T-helper 1 cell (primary cell): ENCODE measurements around the gene PTPRN.
"Not testable (repeated sequence)": the region's sequence is repeated elsewhere in the genome, so short reads cannot be mapped to it uniquely, and the experiment has no call there.

Experiments used
- DNase-seq, 5 donors: peaks; one replicate each; pipeline ENCODE4 v3.0.0-alpha.2; 2012 to 2020
- total RNA-seq, 4 donors: gene quantifications; one replicate each; lab custom pipeline; 2026; lab: John Stamatoyannopoulos, UW

The PTPRN gene
- 0 to 0.80 (median 0.23) reads per million in 4 donors for total RNA-seq

DNA sequence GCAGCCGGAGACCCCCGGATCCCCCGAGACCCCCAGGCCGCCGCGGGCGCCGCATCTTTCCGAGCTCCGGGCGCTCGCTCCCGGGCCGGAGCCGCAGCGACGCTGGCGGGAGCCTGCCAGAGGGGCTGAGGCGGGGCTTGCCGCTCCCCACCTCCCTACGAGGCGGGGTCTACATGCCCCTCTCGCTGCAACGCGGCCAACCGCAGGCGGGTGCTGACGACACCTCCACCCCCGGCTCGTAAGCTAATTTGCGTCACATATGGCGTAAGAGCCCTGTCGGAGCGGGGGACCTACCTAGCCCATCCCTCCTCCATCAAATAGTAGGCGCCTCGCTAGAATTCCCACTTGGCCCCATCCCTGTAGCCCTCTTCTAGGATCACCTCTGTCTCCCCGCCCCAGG, at the start of gene PTPRN:
Gene PTPRN, minus strand, starts transcription at position 124 of the 400 bp plus-strand sequence. Its CDS starts 69 bp downstream, at position 55.
- DNase-seq, result no peak

DNA sequence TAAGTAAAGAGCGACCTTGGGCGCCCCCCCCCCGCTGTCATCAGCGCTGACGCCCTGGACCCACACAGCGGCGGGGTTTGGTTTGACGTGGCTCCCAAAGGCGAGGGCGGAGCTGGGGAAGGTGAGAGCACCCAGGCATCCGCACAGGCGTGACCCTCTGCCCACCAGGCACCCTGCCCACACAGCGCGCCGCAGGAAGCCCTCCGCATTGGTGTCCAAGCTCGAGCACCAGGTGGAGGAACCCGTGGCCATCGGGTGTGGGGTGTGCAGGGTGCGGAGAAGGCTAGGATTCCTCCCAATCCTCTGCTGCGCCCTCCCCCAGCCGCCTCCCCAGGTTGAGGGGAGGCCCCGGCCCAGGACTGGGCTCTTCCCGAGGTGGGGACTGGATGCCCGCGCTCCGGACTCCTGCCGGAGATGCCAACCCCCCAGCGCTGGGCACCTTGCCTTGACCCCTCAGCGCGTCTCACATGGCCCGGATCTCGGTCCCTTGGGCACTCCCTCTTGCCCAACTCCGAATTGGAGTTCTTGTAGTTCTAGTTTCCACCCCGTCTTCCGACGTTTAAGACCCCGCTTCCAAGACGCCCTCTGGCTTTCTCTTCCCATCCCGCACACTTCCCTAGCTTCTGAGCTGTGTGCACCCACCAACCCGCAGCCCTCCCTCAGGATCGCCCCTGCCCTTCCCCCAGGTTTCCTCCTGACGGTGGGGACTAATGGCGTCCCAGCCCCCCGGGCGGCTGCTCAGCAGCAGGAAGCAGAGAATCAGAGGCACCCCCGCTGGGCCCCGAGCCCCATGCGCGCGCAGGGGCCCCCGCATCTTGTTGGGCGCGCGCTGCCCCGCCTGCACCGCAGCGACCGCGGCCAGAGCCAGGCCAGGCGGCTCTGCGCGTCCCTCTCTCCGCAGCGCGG, 49.2 kb upstream of the PTPRN start:
- DNase-seq, result no peak

DNA sequence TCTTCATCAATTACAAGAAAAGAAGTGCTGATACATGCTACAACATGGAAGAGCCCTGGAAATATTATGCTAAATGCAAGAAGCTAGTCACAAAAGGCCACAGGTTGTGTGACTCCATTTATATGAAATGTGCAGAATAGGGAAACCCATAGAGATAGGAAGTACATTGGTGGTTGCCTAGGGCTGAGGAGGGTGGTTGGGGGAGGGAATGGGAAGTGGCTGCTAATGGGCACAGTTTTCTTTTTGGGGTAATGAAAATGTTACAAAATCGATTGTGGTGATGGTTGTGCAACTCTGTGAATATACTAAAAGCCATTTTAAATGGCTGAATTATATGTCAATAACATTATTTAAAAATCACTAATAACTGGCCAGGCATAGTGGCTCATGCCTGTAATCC, 47.6 kb upstream of the PTPRN start:
- DNase-seq, result no peak

- DNase-seq, result no peak
Measured at GRCh38 chr2:219354582-219354981, 45.4 kb upstream of the PTPRN start.

DNA sequence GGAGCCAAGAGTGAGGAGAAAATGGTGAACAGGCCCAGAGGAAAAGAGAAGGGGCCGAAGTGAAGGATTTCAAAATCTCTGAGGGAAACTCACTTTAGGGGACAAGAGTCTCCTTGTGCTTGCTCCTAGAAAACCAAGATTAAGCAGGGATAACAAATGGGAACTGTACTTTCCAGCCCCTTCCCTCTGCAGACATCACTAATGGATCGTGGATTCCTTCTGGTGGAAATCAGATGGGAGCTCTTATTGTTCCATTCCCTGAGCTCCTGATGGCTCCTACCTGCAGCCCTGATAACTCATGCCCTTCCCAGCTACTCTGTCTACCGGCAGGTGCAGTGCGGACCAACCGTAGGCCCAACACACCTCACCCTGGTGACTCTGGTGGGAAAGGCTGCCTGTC, 43.9 kb upstream of the PTPRN start:
- no peak for DNase-seq

GRCh38 chr2:219352448-219353023, 43.3 kb upstream of the PTPRN start:
- peak in 4 of 5 donors; percentile 36 to 62 (median 42) for DNase-seq

DNA sequence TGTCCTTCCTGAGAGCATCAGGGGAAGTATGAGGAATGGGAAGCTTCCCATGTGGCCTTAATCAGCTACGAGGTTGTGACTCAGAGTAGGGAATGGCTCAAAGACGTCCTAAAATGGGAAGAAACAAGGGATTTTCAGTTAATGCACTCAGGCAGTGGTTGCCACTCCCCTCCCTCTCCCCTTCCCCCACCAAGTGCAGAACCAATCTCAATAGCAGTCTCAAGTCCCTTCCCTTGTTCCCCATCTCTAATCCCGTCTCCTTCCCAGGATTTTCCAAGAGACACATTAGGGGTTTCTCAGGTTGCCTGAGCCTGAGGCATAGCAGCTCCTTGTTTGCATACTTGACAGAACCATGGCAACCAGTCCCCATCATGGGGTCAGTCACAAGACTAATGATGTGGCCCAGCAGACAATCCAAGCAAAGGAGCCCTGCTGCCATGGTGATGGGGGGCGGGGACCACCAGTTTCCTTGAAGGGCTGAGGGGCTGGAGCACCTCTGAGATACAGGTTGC, 41.6 kb upstream of the PTPRN start:
- no peak for DNase-seq

GRCh38 chr2:219350215-219350614, 41.0 kb upstream of the PTPRN start:
- DNase-seq, result no peak

GRCh38 chr2:219344751-219345430, 35.7 kb upstream of the PTPRN start:
- DNase-seq, result no peak

DNA sequence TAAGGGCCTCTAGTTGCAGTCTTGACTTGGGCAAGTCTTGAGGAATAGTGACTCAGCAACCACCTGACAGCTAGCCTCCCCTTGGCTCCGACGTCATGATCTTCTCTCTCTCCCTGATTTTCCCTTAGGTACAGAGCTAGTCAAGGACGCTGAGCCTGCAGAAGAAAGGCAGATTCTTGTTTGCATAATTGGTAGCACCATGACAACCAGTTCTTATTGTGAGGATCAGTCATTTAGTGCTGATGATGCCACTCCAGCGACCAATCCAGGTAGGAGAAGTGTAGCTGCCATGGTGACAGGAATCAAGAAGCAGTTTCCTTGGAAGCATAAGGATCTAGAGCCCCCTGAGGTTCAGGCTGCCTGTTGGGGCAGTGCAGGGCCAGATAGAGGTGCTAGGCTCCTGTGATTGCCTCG, 26.2 kb upstream of the PTPRN start:
- no peak for DNase-seq

DNA sequence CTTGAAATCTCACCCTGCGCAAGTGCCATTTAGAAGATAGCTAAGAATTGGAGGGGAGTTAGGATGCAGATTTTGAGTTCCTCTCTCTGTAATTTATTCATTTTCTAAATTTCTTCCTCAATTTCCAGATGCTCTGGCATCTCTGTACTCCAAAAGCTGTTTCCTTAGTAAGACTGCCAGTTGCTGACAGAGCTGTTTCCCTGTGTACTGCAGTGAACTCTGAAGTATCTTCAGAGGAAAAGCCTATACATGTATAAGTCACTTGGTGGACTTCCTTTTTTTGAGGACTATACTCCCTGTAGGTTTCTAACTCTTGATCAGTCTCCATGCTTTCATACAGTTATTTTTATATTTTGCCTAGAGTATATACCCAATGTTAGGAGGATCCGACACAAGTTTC, 24.9 kb upstream of the PTPRN start:
- DNase-seq, result no peak

DNA sequence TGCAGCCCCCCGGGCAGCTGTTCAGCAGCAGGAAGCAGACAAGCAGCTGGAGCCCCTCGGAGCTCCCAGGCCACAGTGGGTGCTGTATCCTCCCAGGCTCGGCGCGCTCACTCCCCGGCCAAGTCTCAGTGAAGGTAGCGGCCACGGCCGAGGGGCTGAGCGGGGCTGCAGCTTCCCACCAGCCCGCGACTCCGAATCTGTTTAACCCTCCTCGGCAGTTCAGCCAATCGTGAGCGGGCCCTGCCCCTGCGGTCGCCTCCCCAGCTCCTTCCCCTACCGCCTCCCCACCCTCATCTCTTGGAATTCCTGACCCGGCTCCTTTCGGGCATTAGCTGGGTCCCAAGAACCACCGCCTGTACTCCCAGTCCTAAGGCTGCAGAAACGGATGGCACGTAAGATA, 23.3 kb upstream of the PTPRN start, which contains the start of gene RESP18:
Gene RESP18, minus strand, starts transcription at position 203 of the 400 bp plus-strand sequence.
- DNase-seq, result no peak

- no peak for DNase-seq
Measured at GRCh38 chr2:219331560-219332213, 22.5 kb upstream of the PTPRN start.

- DNase-seq, result no peak
Measured at GRCh38 chr2:219327719-219328118, 18.5 kb upstream of the PTPRN start.

DNA sequence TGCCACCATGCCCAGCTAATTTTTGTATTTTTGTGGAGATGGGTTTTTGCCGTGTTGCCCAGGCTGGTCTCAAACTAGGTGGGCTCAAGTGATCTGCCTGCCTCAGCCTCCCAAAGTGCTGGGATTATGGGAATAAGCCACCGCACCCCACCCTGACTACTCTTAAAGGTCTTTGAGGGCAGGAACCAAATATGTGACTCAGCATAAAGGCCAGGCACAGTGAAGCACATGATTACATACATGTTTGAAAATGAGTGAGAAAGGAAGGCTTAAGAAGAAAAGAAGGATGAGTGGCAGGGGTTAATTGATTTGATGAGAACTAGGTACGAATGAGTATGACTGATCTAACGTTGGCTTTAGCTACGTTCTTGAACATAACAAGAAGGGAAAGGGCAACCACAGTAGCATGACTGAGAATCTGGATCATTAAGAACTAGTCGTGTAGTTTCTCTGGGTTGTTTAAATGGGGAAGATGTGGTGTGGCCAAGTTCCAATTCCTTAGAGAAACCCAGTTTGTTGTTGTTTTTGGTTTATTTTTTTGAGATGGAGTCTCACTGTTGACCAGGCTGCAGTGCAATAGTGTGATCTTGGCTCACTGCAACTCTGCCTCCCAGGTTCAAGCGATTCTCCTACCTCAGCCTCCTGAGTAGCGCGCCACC, 16.6 kb upstream of the PTPRN start:
- DNase-seq, result no peak

GRCh38 chr2:219325136-219325535, 15.9 kb upstream of the PTPRN start:
- DNase-seq, result no peak

GRCh38 chr2:219323434-219323833, 14.2 kb upstream of the PTPRN start:
- no peak for DNase-seq

DNA sequence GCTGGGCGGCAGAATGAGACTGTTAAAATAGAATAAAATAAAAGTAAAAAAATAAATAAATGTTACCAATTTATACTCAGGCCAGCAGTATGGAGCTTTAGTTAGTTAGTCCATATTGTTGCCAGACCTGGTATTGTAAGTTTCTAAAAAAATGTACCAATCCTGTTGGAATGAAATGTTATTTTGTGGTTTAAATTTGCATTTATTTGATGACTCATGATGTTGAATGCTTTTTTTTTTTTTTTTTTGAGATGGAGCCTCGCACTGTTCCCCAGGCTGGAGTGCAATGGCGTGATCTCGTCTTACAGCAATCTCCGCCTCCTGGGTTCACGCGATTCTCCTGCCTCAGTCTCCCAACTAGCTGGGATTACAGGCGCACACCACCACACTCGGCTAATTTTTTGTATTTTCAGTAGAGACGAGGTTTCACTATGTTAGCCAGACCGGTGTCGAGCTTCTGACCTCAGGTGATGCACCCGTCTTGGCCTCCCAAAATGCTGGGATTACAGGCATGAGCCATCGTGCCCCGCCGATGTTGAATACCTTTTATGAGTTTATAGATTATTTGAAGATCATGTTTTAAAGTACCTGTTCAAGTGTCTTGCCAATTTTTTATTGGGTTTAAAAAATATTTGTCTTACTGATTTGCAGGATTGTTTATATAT, 5.7 kb upstream of the PTPRN start:
- DNase-seq, result no peak

GRCh38 chr2:219312683-219313263, 3.6 kb upstream of the PTPRN start:
- not testable (repeated sequence) for DNase-seq

- peak; percentile 34 to 57 (median 37) for DNase-seq
Measured at GRCh38 chr2:219308142-219309101, 779 bp downstream of the PTPRN start.
